Right lobe of liver (tissue), 6 donors: ENCODE measurements around the gene AK2. TPM values are rescaled to one million over a fixed set of nuclear protein-coding genes. Genes with fewer than 3 reads are reported as not detected.

Source experiments
- ATAC-seq, 4 donors: fragments of 200-7000 bp; cut with Tn5 transposase; one replicate each; pipeline ENCODE4 v1.9.1; 2020; ENCODE audit warnings: mild to moderate bottlenecking in 4 of 4, moderate library complexity in 4 of 4
- DNase-seq, 3 donors: peaks; one replicate each; pipeline ENCODE4 v3.0.0-alpha.2; 2020
- H3K27ac ChIP-seq, 3 donors: fragments of 200-600 bp; one replicate each; pipeline ENCODE4 v1.8.0; 2022
- H3K27me3 ChIP-seq, 2 donors: fragments of 200-600 bp; one replicate each; pipeline ENCODE4 v1.8.0; 2022
- H3K36me3 ChIP-seq, 4 donors: fragments of 200-600 bp; sonication (generic) in 1 of 4; one replicate each; pipeline versions ENCODE4 v1.5.1 to v1.8.0; 2017 to 2022; ENCODE audit warnings: control low read depth in 1 of 4
- H3K4me1 ChIP-seq, 4 donors: fragments of 200-600 bp; sonication (generic) in 1 of 4; one replicate each; pipeline versions ENCODE4 v1.5.1 to v1.8.0; 2017 to 2022; ENCODE audit warnings: control low read depth in 1 of 4
- H3K4me3 ChIP-seq, 3 donors: fragments of 200-600 bp; one replicate each; pipeline ENCODE4 v1.8.0; 2022
- H3K9me3 ChIP-seq, 4 donors: fragments of 200-600 bp; sonication (generic) in 1 of 4; one replicate each; pipeline versions ENCODE4 v1.5.1 to v1.8.0; 2017 to 2022; ENCODE audit warnings: control low read depth in 1 of 4
- POLR2A ChIP-seq: fragments of 450-650 bp; IDR thresholded peaks from one replicate; pipeline ENCODE4 v1.6.1; 2017; ENCODE audit warnings: antibody characterized with exemption, mild to moderate bottlenecking
- WGBS: methylation state at CpG from one replicate; pipeline ENCODE4 v1.1.6; 2018; ENCODE audit warnings: low coverage, low lambda C conversion rate; ENCODE audit not compliant: insufficient coverage; ENCODE audit errors: missing lambda C conversion rate; 5-methylcytosine and 5-hydroxymethylcytosine counted together
- intact Hi-C, 2 donors: fragments of 100-400 bp; cut with DNase I; formaldehyde crosslinking; loops; one replicate each; pipeline versions ENCODE4 v1.11.2 to v1.14.1; 2022
- total RNA-seq, 6 experiments: library from RNA; depleted of rRNA in 2 of 6; stranded (reverse); fragments of >200 nt in 2 of 6; fragmentation: NEBNext Ultra II Directional in 3 of 6; extraction: Animal tissue kit (Norgen Biotek cat#: 25700) in 3 of 6; gene quantifications; one replicate each; pipeline versions ENCODE4 v1.1.0 to v1.2.4, GENCODE V29; 2016 to 2023
- TF ChIP-seq, protein P1 (sequence below), 4 donors: fragments of 200-600 bp in 3 of 4; fragments of 450-650 bp in 1 of 4; IDR thresholded peaks; one replicate each; pipeline versions ENCODE4 v1.5.1 to v1.8.0; 2016 to 2022; ENCODE audit warnings: antibody characterized with exemption in 4 of 4, mild to moderate bottlenecking in 2 of 4
- donor health status: DM: no; HTN: yes; CAD: no.
- donor health status: DM: no; HTN: no; CAD: no.
- donor health status: DM: no; HTN: no; CAD: no.
- donor health status: DM: no; HTN: yes; CAD: no.
- donor health status: DM: no; HTN: yes; CAD: no.

AK2 gene
- total RNA-seq, 6 experiments from 2014 or later: 119 to 301 (median 130) TPM

DNA sequence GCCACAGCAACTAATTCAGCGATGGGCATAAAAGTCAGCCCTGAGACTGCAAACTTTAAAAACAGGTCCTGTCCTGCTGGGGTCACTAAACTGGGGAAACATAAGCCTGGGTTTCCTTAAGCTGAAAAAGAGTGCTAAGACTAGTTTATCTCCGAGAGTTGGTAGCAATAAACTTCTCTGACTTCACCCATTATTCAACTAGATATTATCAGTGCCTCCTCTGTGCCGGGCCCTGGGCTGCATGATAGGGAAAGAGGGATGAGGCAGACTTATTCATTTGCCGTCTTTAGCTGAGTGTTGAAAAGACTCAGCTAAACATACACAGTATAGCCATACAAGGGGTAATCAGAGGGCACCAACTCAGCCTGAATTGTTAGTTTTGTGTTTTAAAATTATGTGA lies 33.0 kb downstream of the AK2 start:
- H3K36me3 ChIP-seq: peaks cover 0 to 10% (median 4%) of the 10 kb centered on the region in 4 donors
- no peaks in the 10 kb centered on the region for H3K27me3 ChIP-seq
- peaks cover 0 to 55% (median 22%) of the 10 kb centered on the region in 4 donors for H3K4me1 ChIP-seq
- no peak overlapping the region for H3K27ac ChIP-seq
- H3K4me3 ChIP-seq: no peak overlapping the region
- no peak for DNase-seq
- ATAC-seq: no peak
- TF ChIP-seq, protein P1, sequence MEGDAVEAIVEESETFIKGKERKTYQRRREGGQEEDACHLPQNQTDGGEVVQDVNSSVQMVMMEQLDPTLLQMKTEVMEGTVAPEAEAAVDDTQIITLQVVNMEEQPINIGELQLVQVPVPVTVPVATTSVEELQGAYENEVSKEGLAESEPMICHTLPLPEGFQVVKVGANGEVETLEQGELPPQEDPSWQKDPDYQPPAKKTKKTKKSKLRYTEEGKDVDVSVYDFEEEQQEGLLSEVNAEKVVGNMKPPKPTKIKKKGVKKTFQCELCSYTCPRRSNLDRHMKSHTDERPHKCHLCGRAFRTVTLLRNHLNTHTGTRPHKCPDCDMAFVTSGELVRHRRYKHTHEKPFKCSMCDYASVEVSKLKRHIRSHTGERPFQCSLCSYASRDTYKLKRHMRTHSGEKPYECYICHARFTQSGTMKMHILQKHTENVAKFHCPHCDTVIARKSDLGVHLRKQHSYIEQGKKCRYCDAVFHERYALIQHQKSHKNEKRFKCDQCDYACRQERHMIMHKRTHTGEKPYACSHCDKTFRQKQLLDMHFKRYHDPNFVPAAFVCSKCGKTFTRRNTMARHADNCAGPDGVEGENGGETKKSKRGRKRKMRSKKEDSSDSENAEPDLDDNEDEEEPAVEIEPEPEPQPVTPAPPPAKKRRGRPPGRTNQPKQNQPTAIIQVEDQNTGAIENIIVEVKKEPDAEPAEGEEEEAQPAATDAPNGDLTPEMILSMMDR (IDR thresholded peaks at IDR 0.05): no peak
- no peak for TF ChIP-seq POLR2A
- WGBS: 100% methylated on average over 4 of the region's 4 CpGs
- intact Hi-C loops: no loop called here
- H3K9me3 ChIP-seq: no peaks in the 10 kb centered on the region

DNA sequence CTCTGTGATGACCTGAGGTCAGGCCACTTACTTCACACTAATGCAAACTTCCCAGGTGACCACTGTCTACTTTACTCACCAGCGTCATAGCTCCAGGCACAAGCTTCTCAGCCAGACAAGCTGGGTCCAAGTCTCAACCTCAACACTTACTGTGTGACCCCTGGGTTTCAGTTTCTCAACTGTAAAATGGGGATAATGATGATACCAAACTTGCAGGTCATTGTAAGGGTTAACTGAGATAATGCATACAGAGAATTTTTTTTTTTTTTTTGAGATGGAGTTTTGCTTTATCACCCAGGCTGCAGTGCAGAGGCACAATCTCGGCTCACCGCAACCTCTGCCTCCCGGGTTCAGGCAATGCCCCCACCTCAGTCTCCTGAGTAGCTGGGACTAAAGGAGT lies 34.7 kb downstream of the AK2 start:
- H3K4me3 ChIP-seq: no peak overlapping the region
- peaks cover 0 to 53% (median 22%) of the 10 kb centered on the region in 4 donors for H3K4me1 ChIP-seq
- no peaks in the 10 kb centered on the region for H3K36me3 ChIP-seq
- no peak for TF ChIP-seq POLR2A
- TF ChIP-seq, protein P1 (IDR thresholded peaks at IDR 0.05): no peak
- no peak overlapping the region for H3K27ac ChIP-seq
- no peaks in the 10 kb centered on the region for H3K27me3 ChIP-seq
- H3K9me3 ChIP-seq: no peaks in the 10 kb centered on the region
- no peak for DNase-seq
- ATAC-seq: no peak
- intact Hi-C loops: no loop called here
- WGBS: no CpG with 5 or more reads among the region's 4 CpGs

DNA sequence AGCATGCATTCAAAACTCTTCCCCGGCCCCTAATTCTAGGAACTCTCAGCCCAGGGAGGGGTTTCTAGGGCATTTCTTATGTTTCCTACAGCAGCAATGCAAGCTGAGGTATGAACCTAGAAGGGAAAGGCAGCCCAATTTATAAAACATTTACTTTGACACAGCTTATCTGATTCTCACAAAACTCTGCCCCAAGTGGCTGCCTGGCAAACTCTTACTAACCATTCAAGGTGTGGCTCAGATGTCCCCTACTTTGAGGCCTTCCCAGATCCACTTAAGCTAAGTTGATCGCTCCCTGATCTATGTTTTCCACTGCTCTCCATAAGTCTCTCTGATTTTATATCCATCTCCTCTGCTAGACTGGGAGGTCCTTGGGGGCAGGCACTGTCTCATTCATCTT lies 35.4 kb downstream of the AK2 start:
- Histone ChIP-seq H3K4me3 (no peak overlapping the region), H3K9me3 (no peaks in the 10 kb centered on the region), H3K4me1 (peaks cover 0 to 48% (median 21%) of the 10 kb centered on the region in 4 donors), H3K27ac (no peak overlapping the region), H3K36me3 (no peaks in the 10 kb centered on the region), H3K27me3 (no peaks in the 10 kb centered on the region)
- TF ChIP-seq POLR2A: no peak
- TF ChIP-seq, protein P1 (IDR thresholded peaks at IDR 0.05): peak in 1 of 4 donors; percentile 21
- intact Hi-C loops: no loop called here
- no peak for DNase-seq
- no peak for ATAC-seq
- 92% methylated on average over 2 of the region's 2 CpGs for WGBS

DNA sequence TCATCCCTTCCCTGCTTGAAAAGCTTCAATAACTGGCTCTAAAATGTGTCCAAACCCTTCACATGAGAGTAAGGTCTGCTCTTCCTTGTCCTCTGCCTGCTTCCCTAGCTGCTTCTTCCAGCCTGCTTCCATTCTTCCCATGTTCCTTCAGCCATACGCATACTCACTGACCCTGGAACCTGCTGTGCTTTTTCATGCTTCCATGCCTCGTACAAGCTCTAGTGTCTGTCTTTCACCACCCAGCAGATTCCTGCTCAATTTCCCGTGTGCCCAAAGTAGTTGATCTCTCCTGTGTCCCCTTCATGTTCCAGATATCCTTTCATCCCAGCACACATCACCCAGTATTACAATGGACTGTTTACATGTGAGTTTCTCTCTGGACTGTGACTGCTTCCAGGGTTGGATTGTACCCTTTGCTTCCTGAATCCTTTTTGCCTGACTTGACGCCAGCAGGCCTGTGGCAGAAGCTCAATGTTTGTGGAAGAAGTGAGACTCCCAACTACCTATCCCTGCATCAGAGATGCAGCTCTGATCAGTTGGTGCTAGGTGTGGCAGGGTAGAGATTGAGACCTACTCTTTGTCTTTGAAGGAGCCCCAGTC lies 36.2 kb downstream of the AK2 start:
- DNase-seq (no peak), ATAC-seq (peak; percentile 7 to 52 (median 23))
- no peaks in the 10 kb centered on the region for H3K36me3 ChIP-seq
- WGBS: 51% methylated on average over 4 of the region's 4 CpGs
- H3K4me3 ChIP-seq: no peak overlapping the region
- TF ChIP-seq POLR2A: no peak
- TF ChIP-seq, protein P1 (IDR thresholded peaks at IDR 0.05): no peak
- no peak overlapping the region for H3K27ac ChIP-seq
- peaks cover 0 to 40% (median 14%) of the 10 kb centered on the region in 4 donors for H3K4me1 ChIP-seq
- H3K27me3 ChIP-seq: no peaks in the 10 kb centered on the region
- H3K9me3 ChIP-seq: no peaks in the 10 kb centered on the region
- intact Hi-C loops: no loop called here
